GM19452 (cell line): ENCODE measurements around the gene NT5C.
"Not testable (repeated sequence)": the region's sequence is repeated elsewhere in the genome, so short reads cannot be mapped to it uniquely, and the experiment has no call there.

Source experiments
- ATAC-seq: cut with Tn5 transposase; IDR thresholded peaks from one replicate; pipeline ENCODE4 v1.9.1; 2021; ENCODE audit not compliant: unreplicated experiment

NT5C gene

DNA sequence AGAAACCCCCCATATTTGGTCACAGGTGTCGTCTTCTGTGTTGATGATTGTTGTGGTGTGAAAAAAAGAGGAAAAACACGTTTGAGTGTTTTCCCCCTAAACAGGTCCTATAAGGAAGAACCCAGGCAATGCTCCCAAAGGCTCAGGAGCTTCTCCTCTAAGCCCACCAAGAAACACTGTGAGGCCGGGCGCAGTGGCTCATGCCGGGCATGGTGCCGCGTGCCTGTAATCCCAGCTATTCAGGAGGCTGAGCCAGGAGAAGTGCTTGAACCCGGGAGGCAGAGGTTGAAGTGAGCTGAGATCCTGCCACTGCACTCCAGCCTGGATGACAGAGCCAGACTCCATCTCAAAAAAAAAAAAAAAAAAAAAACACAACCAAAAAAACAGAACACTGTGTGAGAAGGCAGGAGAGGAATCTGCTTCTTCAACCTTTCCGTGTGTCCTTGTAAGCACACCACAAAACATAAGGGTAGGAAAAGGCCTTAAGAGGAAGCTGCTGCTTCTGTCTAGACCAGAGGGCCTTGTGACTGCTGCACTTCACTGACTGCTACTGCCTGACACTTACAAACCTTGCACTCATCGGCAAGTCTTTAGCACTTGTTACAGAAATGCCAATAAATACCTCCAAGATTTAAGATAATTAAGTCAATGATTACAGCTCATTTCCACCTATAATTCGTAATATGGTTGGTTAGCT, 13.4 kb upstream of the NT5C start:
- ATAC-seq, result no peak

DNA sequence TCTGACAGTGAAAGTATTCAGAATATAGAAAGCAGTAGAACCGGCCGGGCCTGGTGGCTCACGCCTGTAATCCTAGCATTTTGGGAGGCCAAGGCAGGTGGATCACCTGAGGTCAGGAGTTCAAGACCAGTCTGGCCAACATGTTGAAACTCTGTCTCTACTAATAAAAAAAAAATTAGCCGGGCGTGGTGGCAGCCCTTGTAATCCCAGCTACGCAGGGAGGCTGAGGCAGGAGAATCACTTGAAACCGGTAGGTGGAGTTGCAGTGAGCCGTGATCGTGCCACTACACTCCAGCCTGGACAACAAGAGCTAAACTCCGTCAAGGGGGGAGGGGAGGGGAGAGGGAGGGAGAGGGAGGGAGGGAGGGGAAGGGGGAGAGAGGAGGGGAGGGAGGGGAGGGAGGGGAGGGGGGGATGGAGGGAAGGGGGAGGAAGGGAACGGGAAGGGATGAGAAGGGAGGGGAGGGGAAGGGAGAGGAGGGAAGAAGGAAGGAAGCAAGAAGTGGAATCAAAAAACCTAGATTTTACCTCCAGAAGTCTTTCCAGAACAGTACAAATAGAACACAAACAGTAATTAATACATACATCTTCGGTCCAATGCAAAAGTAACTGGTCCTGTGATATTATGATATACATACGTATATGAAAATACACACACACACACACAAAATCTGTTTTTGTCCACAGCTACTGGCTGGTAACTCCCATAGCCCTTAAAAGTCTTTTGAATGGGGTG, 10.9 kb upstream of the NT5C start:
- no peak for ATAC-seq

DNA sequence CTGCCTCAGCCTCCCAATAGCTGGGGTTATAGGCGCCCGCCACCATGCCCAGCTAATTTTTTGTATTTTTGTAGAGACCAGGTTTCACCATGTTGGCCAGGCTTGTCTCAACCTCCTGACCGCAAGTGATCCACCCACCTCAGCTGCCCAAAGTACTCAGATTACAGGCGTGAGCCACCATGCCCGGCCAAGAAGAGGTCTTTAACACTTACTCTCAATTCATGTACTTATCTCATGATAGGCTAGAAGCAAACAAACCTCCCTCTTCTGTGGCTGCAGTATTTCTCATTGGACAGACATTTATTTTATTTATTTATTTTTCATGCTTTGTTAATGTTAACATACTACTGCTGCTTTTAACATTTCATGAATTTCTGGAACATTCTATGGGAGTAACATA, 7.0 kb upstream of the NT5C start:
- ATAC-seq, result no peak

DNA sequence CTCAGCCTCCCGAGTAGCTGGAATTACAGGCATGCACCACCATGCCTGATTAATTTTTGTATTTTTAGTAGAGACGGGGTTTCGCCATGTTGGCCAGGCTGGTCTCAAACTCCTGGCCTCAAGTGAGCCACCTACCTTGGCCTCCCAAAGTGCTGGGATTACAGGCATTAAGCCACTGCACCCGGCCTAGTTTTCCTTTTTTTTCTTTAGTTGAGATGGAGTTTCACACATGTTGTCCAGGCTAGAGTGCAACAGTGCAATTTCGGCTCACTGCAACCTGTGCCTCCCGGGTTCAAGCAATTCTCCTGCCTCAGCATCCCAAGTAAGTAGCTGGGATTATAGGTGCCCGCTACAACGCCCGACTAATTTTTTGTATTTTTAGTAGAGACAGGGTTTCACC, 6.2 kb upstream of the NT5C start:
- ATAC-seq, result not testable (repeated sequence)

DNA sequence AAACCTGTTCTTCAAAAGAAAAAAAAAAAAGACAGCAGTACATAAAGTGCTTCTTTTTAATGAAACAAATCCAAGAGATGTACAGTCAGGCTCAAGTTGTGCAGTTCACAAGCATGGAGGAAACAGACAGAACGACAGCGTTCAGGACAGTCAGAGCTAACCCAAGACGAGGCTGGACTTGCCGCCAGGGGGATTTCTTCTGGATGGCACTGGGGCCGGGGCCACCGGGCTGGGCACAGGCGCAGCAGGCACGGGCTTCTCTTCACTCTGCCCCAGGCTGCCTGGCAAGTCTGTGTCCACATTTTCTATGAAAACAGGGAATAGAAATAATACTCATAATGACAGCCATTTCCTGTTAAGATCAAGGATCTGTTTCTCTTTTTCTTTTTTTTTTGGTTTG, 4.4 kb upstream of the NT5C start:
- ATAC-seq, result no peak

DNA sequence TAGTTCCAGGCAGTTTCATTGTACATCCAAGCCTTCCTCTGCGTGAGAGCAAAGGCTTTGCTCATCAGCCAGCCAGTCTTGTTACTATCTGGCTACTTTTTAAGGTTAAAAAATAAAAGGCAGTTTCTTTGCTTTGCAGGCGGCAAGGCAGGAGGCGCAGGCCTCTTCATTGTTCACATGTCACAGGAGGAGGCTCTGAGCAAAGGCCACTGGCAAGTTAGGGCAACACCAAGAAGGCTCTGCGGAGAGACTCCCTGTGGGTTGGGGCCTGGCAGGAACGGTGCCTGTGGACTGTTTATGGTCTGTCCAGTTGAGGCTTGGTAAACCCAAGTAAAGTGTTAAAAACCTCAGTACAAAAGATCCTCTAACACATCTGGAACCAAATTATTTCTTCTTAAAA, 3.9 kb upstream of the NT5C start:
- ATAC-seq, result no peak

DNA sequence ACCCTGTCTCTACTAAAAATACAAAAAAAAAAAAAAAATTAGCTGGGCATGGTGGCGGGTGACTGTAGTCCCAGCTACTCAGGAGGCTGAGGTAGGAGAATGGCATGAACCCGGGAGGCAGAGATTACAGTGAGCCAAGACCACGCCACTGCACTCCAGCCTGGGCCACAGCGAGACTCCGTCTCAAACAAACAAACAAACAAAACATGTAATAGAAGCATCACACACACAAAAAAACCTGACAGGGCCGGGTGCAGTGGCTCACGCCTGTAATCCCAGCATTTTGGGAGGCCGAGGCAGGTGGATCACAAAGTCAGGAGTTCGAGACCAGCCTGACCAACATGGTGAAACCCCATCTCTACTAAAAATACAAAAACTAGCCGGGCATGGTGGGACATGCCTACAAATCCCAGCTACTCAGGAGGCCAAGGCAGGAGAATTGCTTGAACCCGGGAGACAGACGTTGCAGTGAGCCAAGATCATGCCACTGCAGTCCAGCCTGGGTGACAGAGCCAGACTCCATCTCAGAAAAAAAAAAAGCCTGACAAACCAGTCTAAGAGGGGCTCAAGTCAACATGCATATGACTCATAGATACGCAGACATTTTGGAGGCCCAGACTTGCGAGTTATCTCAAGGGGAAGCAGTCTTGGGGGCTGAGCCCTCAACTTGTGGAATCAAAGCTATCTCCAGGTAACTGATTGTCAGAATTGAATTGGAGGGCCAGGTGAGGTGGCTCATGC, 2.2 kb upstream of the NT5C start:
- ATAC-seq, result not testable (repeated sequence)

DNA sequence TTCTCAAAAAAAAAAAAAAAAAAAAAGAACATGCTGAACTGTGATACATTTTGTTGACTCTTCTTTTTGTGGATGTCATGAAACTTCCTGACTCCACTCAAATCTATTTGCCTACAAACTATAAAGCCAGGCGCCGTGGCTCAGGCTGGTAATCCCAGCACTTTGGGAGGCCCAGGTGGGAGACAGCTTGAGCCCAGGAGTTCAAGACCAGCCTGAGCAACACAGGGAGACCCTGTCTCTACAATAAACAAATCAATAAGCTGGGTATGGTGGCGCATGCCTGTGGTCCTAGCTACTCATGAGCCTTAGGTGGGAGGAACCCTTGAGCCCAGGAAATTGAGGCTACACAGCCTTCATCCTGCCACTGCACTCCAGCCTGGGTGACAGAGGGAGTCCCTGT, 1.5 kb upstream of the NT5C start:
- no peak for ATAC-seq

DNA sequence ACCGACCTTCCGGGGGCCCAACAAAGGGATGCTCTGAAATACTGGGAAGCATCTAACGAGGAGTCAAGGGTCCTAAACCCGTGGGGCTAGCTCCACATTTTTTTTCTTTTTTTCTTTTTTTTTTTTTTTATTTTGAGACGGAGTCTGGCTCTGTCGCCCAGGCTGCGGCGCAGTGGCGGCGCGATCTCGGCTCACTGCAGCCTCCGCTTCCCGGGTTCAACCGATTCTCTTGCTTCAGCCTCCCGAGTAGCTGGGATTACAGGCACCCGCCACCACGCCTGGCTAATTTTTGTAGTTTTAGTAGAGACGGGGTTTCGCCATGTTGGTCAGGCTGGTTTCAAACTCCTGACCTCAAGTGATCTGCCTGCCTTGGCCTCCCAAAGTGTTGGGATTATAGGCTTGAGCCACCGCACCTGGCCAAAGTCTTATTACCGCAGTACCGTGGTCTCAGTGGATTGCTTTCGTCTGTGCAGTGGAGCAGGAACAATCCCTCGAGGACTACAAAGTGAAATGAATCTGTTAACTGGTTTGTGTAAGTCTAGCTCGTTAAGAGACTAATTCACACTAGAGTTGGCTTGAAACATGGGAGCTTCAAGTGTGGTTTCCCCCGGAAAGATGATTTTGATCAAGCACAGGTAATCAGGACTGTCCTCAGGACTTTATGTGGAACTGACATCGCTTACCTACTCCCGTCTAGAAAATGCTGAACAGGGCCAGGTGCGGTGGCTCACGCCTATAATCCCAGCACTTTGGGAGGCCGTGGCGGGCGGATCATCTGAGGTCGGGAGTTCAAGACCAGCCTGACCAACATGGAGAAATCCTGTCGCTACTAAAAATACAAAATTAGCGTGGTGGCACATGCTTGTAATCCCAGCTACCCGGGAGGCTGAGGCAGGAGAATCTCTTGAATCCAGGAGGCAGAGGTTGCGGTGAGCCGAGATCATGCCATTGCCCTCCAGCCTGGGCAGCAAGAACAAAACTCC, 767 bp upstream of the NT5C start:
- not testable (repeated sequence) for ATAC-seq

DNA sequence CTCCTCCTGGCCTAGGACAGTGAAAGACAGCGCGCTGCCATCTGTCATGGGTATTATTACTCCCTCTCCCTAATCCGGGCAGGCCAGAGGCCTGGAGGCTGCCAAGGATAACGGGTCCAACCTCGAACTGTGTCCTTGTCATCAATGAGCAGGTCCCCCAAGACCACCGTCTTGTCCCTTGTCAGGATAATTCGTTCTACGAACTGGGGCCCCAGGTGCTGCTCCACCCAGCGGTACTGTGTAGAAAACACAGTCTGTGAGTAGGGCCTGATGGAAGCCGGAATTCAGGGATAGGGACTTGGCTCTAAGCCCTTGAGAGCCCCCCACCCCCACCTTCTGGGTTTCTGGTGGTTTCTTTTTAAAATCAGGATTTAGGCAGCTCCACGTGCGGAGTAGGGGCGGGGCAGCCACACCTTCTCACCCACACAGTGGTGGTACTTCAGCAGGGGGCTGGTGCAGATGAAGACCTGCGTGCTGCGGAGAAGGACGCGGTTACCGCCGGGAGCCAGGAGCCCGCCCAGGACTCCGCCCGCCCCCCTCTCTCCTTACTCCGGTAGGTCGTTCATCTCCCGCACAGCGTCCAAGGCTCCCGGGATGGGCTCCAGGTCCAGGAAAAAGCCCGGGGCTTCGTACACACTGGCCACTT, 787 bp downstream of the NT5C start:
- ATAC-seq, result peak; percentile 13

DNA sequence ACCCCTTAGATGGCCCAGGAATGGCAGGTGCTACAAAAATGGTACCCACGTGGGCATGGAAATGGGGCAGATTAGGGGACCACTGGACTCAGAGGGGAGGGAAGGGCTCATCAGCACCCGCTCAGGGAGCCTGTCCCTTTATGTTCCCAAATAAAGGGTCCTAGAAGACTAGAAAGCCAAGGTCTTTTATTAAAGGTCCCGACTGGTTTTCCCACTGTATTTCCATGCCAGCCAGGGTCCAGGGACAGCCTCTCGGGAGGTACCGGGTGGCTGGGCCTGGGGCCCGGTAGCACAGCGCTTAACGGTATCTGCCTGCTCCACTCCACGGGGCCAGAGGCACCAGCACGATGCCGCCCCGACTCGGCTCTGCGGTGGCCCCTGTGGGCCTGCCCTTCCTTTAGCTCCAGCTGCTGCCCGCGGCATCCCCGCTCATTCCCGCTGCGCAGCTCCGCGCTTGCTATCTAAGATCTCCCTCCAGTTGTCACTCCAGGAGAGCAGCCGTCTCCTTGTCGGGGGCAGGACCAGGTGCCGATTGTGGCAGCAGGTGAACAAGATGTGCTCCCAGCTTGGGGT, 1.4 kb downstream of the NT5C start:
- ATAC-seq, result no peak

DNA sequence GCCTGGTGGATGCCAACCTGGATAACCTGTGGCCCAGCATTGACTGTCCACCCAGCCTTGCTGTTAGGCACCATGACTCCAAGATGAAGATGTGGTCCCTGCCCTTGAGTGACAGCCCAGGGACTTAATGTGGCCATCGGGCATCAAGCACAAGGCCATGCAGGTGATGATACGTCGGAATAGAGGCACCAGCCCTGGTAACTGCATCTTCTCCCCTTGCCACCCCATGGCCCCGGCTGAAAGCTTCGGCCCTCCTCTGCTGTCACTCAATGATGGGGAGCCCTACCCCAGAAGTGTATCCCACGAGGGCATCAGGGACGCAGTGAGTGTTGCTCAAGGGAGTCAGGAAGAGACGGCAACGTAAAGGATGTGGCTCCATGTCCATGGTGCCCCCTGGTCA, 2.0 kb downstream of the NT5C start:
- ATAC-seq, result no peak

DNA sequence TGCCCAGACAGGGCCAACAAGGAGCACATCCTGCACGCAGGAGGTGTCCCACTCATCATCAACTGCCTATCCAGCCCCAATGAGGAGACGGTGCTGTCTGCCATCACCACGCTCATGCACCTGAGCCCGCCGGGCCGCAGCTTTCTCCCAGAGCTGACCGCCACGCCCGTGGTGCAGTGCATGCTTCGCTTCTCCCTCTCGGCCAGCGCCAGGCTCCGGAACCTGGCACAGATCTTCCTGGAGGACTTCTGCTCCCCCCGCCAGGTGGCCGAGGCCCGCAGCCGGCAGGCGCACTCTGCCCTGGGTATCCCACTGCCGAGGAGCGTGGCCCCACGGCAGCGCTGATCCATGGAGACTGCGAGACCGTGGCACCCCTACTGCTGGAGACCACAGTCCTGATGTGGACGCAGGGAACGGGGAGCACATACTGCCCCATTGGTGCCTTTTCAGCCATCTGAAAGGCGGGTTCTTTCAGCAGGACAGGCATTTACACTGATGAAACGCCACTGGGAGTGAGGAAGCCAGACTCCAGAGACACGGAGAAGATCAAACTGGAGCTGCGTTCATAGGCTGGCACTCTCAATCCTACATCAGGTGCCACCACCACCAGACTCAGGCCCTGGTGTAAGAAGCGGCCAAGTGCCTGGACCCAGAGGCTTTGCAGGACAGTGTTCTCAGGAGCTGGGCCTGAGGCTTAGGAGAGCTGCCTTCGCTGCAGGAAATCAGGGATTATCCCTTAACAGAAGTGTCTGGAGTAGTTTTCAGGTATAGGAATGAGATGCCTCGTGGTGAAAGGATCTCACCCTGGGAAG, 2.6 kb downstream of the NT5C start:
- no peak for ATAC-seq

DNA sequence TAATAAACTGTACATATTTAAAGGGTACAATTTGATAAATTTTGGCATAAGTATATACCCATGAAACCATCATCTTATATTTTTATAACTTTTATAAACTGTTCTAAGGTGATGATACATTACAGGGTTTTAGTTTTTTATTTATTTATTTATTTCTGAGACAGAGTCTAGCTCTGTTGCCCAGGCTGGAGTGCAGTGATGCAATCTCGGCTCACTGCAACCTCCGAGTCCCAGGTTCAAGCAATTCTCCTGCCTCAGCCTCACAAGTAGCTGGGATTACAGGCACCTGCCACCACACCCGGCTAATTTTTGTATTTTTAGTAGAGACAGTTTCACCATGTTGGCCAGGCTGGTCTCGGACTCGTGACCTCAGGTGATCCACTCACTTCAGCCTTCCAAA, 3.6 kb downstream of the NT5C start:
- not testable (repeated sequence) for ATAC-seq

DNA sequence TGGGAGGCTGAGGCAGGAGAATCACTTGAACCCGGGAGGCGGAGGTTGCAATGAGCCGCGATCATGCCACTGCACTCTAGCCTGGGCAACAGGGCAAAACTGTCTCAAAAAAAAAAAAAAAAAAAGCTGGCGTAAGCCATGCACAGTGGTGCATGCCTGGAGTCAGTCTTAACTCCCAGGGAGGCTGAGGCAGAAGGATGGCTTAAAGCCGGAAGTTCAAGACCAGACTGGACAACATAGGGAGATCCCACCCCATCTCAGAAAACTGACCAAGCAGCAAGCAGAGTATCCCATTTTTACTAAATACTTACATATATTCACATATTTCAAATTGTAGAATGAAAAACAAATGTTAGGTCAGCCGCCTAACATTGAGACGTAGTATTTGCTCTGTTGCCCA, 4.6 kb downstream of the NT5C start:
- ATAC-seq, result no peak

DNA sequence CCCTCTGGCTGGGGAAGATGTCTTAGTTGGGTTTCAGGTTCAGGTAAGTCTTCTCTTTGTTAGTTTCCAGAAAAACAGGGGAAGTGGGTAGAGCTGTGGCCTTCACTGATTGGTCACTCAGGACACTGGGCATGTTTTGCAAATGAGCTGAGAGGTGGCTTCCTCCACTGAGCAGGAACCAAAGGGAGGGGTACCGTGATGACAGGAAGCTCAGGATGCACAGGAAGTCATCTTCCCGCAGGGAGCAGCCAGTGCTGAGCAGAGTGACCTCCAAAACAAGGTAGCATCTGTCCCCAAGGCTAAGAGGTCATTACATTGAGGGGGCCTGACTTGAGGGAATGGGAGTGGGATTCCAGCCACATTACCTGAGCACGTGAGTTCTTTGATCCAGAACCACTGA, 5.6 kb downstream of the NT5C start:
- no peak for ATAC-seq

DNA sequence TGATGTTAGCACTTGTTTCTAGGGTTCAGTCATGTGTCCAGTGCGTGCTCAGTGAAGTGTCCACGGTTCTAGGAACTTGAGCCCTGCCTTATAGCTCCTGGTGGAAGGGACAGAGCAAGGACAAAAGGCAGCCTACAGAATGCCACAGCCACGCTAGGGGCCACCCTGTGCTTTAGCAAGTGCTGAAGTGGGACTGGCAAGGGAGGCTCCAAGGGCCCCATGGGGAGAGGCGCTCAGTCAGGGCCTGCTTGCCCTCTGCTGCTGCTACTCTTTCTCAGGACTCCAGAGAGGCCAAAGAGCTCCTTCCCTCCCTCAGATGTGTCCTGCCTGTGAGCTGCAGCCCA, 6.8 kb downstream of the NT5C start:
- no peak for ATAC-seq

DNA sequence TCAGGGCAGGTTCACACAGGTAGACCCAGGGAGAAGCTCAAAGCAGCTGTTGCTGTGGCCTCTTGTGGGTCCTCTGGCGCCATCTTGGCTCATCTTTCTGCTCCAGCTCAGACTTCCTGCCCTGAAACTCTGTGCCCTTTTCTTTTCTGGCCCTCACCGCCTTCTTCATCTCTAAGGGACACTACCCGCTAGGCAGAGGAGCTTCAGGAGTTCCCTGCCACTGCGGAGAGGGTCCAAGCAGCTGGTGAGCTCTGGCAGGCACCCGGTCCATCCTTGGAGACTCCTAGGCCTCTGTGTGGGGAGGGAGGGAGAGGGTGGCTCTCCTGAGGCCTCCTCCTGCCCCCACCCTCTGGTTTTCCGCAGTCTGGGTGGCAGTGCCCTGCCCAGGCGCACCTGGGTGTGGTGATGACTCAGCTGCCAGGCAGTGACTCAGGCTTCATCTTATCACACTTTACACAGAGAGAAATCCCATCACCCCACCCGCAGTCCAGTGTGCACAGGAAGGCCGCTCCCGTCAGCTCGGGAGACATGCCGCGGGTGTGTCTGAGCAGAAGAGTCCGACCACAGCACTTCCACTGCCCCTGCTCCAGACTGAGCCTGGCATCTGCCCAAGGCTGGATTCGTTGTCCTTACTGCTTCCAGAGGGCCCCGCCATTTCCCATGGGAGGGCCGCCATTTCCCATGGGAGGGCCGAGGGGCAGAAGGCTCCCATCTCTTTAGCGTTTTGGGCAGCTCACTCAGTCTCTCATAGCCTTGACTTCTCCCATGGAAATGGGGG, 7.3 kb downstream of the NT5C start:
- ATAC-seq, result no peak

DNA sequence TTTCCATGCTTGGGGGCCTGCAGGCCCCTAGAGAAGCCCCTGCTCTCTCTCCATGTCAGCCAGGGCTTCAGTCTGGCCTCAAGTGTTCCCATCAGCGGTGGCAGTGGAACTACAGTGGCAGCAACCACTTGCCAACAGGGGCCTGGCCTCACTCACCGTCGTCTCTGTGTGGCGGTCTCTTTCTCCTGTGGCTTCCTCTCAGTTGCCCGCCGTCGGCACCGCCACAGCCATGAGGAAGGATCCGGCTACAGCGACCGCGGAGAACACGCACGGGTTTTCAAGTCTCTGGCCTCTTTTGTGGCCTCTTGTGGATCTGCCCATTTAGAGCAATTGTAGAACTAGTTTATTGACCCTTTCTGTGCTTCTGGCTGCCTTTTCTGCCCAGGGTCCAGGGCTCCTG, 13.2 kb downstream of the NT5C start:
- no peak for ATAC-seq
